ENCODE measurements around the gene MGRN1.
A peak's percentile ranks its signal among the peaks of the same experiment; 100 is the strongest.

DNA sequence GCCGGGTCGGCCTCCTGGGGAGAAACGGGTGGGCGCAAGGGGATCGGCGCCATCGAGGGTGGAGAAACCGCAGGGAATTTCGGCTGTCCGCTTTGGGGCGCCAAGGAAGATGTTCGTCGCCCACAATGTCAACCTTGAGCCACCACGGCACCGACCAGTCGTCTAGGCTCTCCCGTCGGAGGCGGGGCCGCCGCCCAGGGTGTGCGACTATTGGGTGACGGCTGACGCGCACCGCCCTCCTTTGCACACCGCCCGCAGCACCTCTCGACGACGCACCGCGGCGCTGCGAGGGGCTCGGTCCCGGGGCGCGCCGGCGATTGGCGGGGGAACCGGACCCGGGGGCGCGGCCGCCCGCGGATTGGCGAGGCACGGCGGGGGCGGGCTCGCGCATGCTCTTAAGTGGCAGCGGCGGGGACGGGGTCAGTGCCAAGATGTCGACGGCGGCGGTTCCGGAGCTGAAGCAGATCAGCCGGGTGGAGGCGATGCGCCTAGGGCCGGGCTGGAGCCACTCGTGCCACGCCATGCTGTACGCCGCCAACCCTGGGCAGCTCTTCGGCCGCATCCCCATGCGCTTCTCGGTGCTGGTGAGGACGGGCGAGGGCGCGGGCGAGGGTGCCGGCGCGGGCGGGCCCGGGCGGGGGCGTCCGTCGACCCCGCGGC lies 68.8 kb downstream of the MGRN1 start, which contains the start of gene NUDT16L1:
- TF ChIP-seq CTCF (IDR thresholded peaks at IDR 0.05) (peak in 5 of 6 experiments; percentile 8 to 67 (median 42)), POLR2A (IDR thresholded peaks at IDR 0.05) (peak in 3 of 4 donors; percentile 41 to 77 (median 73))
